Heart left ventricle (tissue), 13 donors: ENCODE measurements around the gene LAMA2.

Experiments
- CTCF ChIP-seq, 12 donors: fragments of 200-600 bp; sonication (generic) in 4 of 12; IDR thresholded peaks; one replicate each; pipeline versions ENCODE4 v1.5.0 to v1.8.0; 2018 to 2022; ENCODE audit warnings: antibody characterized with exemption in 12 of 12, mild to moderate bottlenecking in 5 of 12
- POLR2A ChIP-seq, 2 donors: fragments of 450-650 bp; IDR thresholded peaks; one replicate each; pipeline ENCODE4 v1.6.1; 2017; ENCODE audit warnings: antibody characterized with exemption in 2 of 2, mild to moderate bottlenecking in 2 of 2, moderate library complexity in 2 of 2
- donor health status: ischemic (EF 13 %, LVEDD 7.1; RV severe dilation, severe dysfunction).
- donor health status: DM: no; HTN: yes; CAD: no.
- donor health status: DM: no; HTN: no; CAD: no.
- donor health status: ischemic (EF 25% LVEDD 6.9; RV normal size, moderate dysfunction).
- donor health status: ischemic (EF 25% LVEDD 5.7; RV mildly dilated, moderate dysfunction).
- donor health status: ischemic (EF 35%, LVEDD 5.7; RV mildly dilated, moderate dysfunction).
- donor health status: nonischemic (EF 11% LVEDD 7.7; RV severe dilation, severe dysfunction).
- donor health status: DM: yes; HTN: yes; CAD: no.
- donor health status: PGD.
- donor health status: ischemic (EF 29% LVEDD 5.4; RV normal size, mild dysfunction).
- donor health status: nonischemic (EF 23%, LVEDD 6.1; RV moderate dilation, normal function).

DNA sequence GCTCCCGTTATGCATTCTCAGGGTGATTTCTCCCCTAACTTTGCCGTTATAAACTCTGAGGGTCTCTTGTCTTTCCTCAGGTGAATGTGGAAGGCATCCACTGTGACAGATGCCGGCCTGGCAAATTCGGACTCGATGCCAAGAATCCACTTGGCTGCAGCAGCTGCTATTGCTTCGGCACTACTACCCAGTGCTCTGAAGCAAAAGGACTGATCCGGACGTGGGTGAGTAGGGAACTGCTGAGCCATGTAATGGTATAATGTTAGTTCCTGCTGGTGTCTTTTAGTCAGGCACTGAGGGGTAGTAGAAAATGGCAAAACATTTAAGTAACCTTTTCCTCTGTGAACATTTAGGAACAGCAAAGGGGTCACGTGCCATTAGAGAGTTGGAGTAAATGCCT lies 431.6 kb downstream of the LAMA2 start:
- no peak for TF ChIP-seq CTCF (IDR thresholded peaks at IDR 0.05)
- TF ChIP-seq POLR2A (IDR thresholded peaks at IDR 0.05), result no peak
